ENCODE results near the gene BANF1. TPM values are rescaled to one million over a fixed set of nuclear protein-coding genes. Genes with fewer than 3 reads are reported as not detected.

The BANF1 gene
- total RNA-seq, 6 experiments from 2014 or later, result 257 to 337 (median 300) TPM

DNA sequence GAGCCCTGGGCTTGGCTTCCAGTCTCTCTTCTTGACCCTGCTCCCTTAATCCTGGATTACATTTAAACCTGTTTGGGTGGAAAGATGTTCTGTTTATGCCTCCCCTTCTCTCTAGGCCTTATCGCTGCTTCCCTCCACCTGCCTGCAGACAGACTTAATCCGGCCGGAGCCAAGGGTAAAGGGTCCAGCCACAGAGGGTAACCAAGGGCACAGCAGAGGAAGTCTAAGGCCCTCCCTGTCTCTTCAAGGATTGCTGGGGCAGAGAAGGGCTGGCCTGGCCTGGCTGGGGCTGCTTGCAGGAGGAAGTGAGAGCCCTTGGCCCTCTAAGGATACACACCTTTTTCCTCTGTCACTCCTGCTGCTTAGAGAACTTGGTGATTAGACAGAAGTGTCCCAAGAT, 44.6 kb downstream of the BANF1 start:
- no peaks in the 10 kb centered on the region for H3K9me3 Mint-ChIP-seq
- no peak overlapping the region for H3K4me3 Mint-ChIP-seq
- H3K27ac Mint-ChIP-seq, result no peak overlapping the region
- peaks cover 34% of the 10 kb centered on the region for H3K4me1 Mint-ChIP-seq (ENCODE audit: low read depth)
- no peak for DNase-seq
- no peaks in the 10 kb centered on the region for H3K36me3 Mint-ChIP-seq (ENCODE audit: low read depth)
- no peak for TF ChIP-seq CTCF (IDR thresholded peaks at IDR 0.05)
- H3K27me3 Mint-ChIP-seq (ENCODE audit: insufficient read depth), result peaks cover 8% of the 10 kb centered on the region

- no peaks in the 10 kb centered on the region for H3K9me3 Mint-ChIP-seq
- no peak overlapping the region for H3K4me3 Mint-ChIP-seq
- H3K36me3 Mint-ChIP-seq (ENCODE audit: low read depth), result peaks cover 7% of the 10 kb centered on the region
- H3K27ac Mint-ChIP-seq, result no peak overlapping the region
- peaks cover 10% of the 10 kb centered on the region for H3K27me3 Mint-ChIP-seq (ENCODE audit: insufficient read depth)
- peaks cover 34% of the 10 kb centered on the region for H3K4me1 Mint-ChIP-seq (ENCODE audit: low read depth)
- DNase-seq, result no peak
- TF ChIP-seq CTCF (IDR thresholded peaks at IDR 0.05), result no peak
Observed at GRCh38 chr11:66047541-66048365, 45.5 kb downstream of the BANF1 start.

- no peak within 1 kb of the TSS for H3K4me3 Mint-ChIP-seq
- no peak within 1 kb of the TSS for H3K27ac Mint-ChIP-seq
- H3K36me3 Mint-ChIP-seq (ENCODE audit: low read depth), result peaks cover 16% of the 10 kb centered on the region
- no peak; the same call in 1 of the 2 replicates for TF ChIP-seq CTCF (IDR thresholded peaks at IDR 0.05)
- H3K4me1 Mint-ChIP-seq (ENCODE audit: low read depth), result peaks cover 44% of the 10 kb centered on the region
- H3K27me3 Mint-ChIP-seq (ENCODE audit: insufficient read depth), result peaks cover 10% of the 10 kb centered on the region
- no peaks in the 10 kb centered on the region for H3K9me3 Mint-ChIP-seq
- DNase-seq, result no peak
Observed at GRCh38 chr11:66048547-66049323, 46.4 kb downstream of the BANF1 start, which contains the start of gene GAL3ST3. Gene GAL3ST3 (minus strand): TSS chr11:66049161. CDS start chr11:66045415, 3,746 bp downstream.

GRCh38 chr11:66050581-66051231, 48.4 kb downstream of the BANF1 start:
- TF ChIP-seq CTCF (IDR thresholded peaks at IDR 0.05), result peak; percentile 32
- Mint-ChIP-seq H3K27ac (peak overlapping the region; percentile 99), H3K36me3 (ENCODE audit: low read depth) (peaks cover 30% of the 10 kb centered on the region), H3K4me1 (ENCODE audit: low read depth) (peaks cover 44% of the 10 kb centered on the region), H3K4me3 (peak overlapping the region; percentile 95), H3K9me3 (no peaks in the 10 kb centered on the region), H3K27me3 (ENCODE audit: insufficient read depth) (peaks cover 10% of the 10 kb centered on the region)
- DNase-seq, result no peak

- no peak for DNase-seq
- no peak for TF ChIP-seq CTCF (IDR thresholded peaks at IDR 0.05)
- Mint-ChIP-seq H3K27ac (peak overlapping the region; percentile 99), H3K4me3 (peak overlapping the region; percentile 95), H3K4me1 (ENCODE audit: low read depth) (peaks cover 43% of the 10 kb centered on the region), H3K27me3 (ENCODE audit: insufficient read depth) (peaks cover 10% of the 10 kb centered on the region), H3K36me3 (ENCODE audit: low read depth) (peaks cover 32% of the 10 kb centered on the region), H3K9me3 (no peaks in the 10 kb centered on the region)
Observed at GRCh38 chr11:66051371-66051765, 49.1 kb downstream of the BANF1 start.

All from HFFc6 (cell line).